ENCODE data around the gene C1orf185. TPM values are rescaled to one million over a fixed set of nuclear protein-coding genes. Genes with fewer than 3 reads are reported as not detected.
A peak's percentile ranks its signal among the peaks of the same experiment; 100 is the strongest.

The C1orf185 gene
- total RNA-seq, 1 donor from 2014 or later: not detected

- H3K27me3 ChIP-seq (ENCODE audit: control insufficient read depth, insufficient read depth, low read length): no peaks in the 10 kb centered on the region
- TF ChIP-seq CTCF (IDR thresholded peaks at IDR 0.05; ENCODE audit: insufficient read depth, low read length, severe bottlenecking): no peak
- H3K4me3 ChIP-seq (ENCODE audit: low read depth, low read length): no peak overlapping the region
- FAIRE-seq (no peak), DNase-seq (ENCODE audit: low read depth) (peak; percentile 55)
- no peaks in the 10 kb centered on the region for H3K36me3 ChIP-seq (ENCODE audit: control insufficient read depth, insufficient read depth, low read length)
These were observed 30.6 kb upstream of the C1orf185 start for GRCh38 chr1:51071291-51072042.

GRCh38 chr1:51072043-51072439 is 30.0 kb upstream of the C1orf185 start:
- no peaks in the 10 kb centered on the region for H3K27me3 ChIP-seq (ENCODE audit: control insufficient read depth, insufficient read depth, low read length)
- FAIRE-seq: no peak
- TF ChIP-seq CTCF (IDR thresholded peaks at IDR 0.05; ENCODE audit: insufficient read depth, low read length, severe bottlenecking): no peak
- no peak for DNase-seq (ENCODE audit: low read depth)
- no peak overlapping the region for H3K4me3 ChIP-seq (ENCODE audit: low read depth, low read length)
- no peaks in the 10 kb centered on the region for H3K36me3 ChIP-seq (ENCODE audit: control insufficient read depth, insufficient read depth, low read length)

- FAIRE-seq (no peak), DNase-seq (ENCODE audit: low read depth) (no peak)
- TF ChIP-seq CTCF (IDR thresholded peaks at IDR 0.05; ENCODE audit: insufficient read depth, low read length, severe bottlenecking): no peak
- no peaks in the 10 kb centered on the region for H3K36me3 ChIP-seq (ENCODE audit: control insufficient read depth, insufficient read depth, low read length)
- no peak overlapping the region for H3K4me3 ChIP-seq (ENCODE audit: low read depth, low read length)
- H3K27me3 ChIP-seq (ENCODE audit: control insufficient read depth, insufficient read depth, low read length): no peaks in the 10 kb centered on the region
These were observed 29.4 kb upstream of the C1orf185 start for GRCh38 chr1:51072651-51073050.

- DNase-seq (ENCODE audit: low read depth) (no peak), FAIRE-seq (no peak)
- Histone ChIP-seq H3K4me3 (ENCODE audit: low read depth, low read length) (no peak overlapping the region), H3K36me3 (ENCODE audit: control insufficient read depth, insufficient read depth, low read length) (no peaks in the 10 kb centered on the region), H3K27me3 (ENCODE audit: control insufficient read depth, insufficient read depth, low read length) (no peaks in the 10 kb centered on the region)
- no peak for TF ChIP-seq CTCF (IDR thresholded peaks at IDR 0.05; ENCODE audit: insufficient read depth, low read length, severe bottlenecking)
These were observed 28.6 kb upstream of the C1orf185 start for GRCh38 chr1:51073456-51073855.

- H3K36me3 ChIP-seq (ENCODE audit: control insufficient read depth, insufficient read depth, low read length): no peaks in the 10 kb centered on the region
- no peak for DNase-seq (ENCODE audit: low read depth)
- H3K4me3 ChIP-seq (ENCODE audit: low read depth, low read length): no peak overlapping the region
- no peak for TF ChIP-seq CTCF (IDR thresholded peaks at IDR 0.05; ENCODE audit: insufficient read depth, low read length, severe bottlenecking)
- FAIRE-seq: peak; percentile 77
- no peaks in the 10 kb centered on the region for H3K27me3 ChIP-seq (ENCODE audit: control insufficient read depth, insufficient read depth, low read length)
These were observed 15.3 kb upstream of the C1orf185 start for GRCh38 chr1:51086496-51087271.

Data from bronchial epithelial cell (primary cell).